GM04503 (cell line): ENCODE measurements around the gene EME2.
"Not testable (repeated sequence)": the region's sequence is repeated elsewhere in the genome, so short reads cannot be mapped to it uniquely, and the experiment has no call there.

ENCODE experiments used
- DNase-seq: peaks from one replicate; pipeline ENCODE4 v3.0.0-alpha.2; 2012; ENCODE audit warnings: low read depth

EME2 gene, protein sequence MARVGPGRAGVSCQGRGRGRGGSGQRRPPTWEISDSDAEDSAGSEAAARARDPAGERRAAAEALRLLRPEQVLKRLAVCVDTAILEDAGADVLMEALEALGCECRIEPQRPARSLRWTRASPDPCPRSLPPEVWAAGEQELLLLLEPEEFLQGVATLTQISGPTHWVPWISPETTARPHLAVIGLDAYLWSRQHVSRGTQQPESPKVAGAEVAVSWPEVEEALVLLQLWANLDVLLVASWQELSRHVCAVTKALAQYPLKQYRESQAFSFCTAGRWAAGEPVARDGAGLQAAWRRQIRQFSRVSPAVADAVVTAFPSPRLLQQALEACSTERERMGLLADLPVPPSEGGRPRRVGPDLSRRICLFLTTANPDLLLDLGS

DNA sequence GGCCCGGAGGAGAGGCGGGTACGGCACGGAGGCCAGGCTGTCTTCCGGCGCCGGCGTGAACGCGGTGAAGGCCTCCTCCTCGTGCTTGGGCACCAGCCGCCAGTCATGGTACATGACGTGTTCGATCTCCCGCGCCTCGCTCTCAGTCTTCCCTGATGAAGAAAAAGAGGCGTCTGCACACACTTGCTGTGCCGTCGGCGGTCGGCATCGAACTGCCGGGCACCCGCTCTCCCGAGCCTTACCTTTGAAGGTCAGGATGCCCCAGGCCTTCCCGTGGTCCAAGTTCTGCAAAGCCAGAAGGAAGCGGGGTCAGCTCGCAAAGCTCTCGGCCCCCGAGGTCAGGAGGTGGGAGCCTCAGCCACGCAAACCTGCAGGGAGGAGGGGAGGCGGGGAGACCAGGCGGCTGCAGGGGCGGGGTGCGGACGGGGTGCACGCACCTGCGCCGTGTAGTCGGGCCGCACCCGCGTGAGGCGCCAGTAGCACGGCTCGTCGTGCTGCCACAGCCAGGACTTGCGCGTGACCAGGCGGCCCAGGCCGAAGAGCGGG, at the start of gene EME2:
Gene EME2 (plus strand): TSS at position 449 of the 546 bp plus-strand sequence. CDS start 418 bp downstream, outside the sequence.
- DNase-seq, result no peak

DNA sequence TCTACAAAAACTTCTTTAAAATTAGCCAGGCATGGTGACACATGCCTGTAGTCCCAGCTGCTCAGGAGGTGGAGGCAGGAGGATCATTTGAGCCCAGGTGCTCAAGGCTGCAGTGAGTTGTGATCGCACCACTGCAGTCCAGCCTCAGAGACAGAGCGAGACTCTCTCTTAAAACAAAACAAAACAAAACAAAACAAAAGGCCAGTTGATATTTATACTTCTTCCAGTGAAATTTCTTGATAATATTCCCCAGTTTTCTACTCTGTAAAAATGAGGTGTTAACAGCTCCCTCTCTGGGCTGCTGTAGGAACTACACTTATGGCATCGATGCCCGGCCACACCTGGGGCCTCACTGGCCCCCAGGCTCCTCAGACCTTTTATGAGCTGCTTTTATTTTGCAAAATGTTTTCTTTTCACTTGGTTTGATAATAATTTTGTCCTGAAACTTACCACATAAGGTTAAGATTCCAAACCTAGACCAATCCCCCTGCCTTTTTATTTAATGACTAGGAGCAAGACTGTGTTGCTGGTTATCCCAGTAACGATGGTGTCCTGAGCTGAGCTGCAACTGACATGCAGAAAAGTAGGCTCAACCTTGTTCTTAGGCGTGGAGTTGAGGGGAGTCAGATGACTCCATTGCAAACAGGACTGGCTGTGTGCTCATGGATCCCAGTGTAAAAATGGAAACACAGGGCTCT, 49.0 kb upstream of the EME2 start:
- no peak for DNase-seq

DNA sequence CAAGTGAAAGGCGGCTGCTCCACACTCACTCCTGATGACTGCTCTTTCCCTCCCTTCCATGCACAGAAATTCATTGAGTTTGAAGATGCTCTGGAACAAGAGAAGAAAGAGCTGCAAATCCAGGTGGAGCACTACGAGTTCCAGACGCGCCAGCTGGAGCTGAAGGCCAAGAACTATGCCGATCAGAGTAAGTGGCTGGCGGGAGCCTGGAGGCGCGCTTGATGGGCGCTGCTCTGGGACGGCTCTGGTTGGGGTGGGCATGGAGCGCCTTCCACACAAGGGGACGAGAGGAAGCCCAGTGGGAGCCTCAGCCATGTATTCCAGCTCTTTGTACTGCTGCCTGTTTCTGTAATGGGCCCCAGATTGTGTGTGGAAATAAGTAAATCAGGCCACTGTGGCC, 48.1 kb upstream of the EME2 start:
- DNase-seq, result no peak

DNA sequence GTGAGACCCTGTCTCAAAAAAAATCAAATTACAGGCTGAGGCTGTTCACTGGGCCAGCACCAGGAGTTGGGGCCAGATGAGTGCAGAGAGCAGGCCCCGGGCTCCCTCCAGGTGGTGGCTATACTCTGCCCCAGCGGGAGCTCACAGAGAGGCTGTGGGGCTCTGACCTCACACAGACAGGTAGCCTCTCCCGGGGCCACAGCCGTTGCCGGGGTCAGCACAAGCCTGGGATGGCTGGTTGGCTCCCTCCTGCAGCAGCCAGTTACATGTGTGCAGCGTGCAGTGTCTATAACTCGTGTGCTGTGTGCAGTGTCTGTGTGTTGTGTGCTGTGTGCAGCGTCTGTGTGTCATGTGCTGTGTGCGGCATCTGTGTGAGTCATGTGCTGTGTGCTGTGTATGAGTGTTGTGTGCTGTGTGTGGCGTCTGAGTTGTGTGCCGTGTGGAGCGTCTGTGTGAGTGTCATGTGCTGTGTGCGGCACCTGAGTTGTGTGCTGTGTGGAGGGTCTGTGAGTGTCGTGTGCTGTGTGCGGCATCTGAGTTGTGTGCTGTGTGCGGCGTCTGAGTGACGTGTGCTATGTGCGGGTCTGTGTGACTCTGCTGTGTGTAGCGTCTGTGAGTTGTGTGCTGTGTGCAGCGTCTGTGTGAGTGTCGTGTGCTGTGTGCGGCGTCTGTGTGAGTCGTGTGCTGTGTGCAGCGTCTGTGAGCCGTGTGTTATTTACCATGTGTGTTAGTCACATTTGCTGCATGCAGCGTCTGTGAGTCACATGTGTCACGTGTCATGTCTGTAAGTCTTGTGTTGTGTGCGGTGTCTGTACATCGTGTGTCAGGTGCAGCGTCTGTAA, 45.7 kb upstream of the EME2 start:
- no peak for DNase-seq

DNA sequence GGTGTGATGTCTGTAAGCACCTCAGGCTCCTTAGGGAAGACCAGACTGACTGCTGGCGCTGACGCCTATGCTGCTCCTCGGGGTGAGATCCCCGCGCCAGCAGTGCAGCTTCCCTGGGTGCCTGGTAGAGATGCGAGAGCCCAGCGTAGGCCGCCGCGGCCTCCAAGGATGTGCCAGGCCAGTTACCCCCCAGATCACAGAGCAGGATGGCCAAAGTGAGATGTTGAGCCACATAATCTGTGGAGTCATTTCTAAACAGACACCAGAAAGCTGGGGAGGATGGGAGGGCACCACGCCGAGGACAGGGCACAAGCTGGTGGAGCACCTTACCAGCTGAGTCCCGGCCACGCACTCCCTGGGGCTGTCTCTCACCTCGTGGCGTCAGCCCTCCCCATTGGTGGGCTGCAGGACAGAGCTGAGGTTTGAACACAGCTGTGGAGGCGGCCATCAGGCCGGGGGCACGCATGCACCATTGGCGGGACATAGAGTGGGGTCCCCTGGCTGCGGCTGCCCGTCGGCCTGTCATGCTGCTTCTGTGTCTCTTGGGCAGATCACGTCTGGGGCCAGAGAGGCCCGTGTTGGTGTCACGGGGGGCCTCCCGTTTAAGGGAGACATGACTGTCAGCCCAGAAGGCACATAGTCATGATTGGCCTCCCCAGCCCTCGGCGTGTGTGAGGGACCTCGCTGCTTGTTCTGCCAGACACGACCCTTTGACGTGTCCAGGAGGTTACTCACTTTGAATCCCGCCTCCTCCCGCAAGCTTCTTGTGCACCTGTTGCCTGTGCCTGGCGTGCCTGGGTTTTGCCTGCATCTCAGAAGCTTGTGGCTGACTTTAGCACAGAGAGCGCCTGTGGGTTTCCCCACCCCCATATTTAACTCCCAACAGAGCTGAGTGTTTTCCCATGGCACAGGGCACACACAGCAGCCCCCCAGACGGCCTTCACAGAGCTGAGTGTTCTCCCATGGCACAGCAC, 44.7 kb upstream of the EME2 start:
- DNase-seq, result no peak

DNA sequence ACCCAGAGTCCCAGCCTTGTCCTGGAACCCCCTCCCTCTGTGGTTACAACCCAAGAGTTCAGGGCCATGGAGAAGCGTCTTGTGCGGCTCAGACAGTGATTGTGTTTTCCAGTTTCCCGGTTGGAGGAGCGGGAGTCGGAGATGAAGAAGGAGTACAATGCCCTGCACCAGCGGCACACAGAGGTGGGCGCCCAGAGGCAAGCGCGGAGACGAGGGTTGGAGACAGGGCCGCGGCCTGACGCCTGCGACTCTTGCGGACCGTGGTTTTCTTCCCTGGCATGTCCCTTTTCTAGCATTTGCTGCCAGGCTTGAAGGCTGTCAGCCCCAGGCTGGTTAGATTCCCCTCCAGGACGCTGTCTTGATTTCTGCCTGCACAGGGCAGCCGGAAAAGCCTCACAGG, 43.6 kb upstream of the EME2 start:
- DNase-seq, result no peak

DNA sequence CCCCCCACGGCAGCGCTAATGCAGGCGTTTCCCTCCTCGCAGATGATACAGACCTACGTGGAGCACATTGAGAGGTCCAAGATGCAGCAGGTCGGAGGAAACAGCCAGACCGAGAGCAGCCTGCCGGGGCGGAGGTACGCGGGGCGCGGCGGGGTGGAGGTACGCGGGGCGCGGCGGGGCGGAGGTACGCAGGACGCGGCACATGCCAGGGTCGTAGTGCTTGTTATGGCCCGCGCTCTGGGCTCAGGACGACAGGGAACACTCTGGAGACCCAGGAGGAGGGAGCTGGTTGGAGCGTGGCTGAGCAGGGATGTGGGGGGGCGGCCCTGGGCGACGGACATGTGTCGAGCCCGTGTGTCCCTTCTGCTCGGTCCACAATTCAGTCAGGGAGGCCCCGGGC, 43.2 kb upstream of the EME2 start:
- DNase-seq, result no peak

DNA sequence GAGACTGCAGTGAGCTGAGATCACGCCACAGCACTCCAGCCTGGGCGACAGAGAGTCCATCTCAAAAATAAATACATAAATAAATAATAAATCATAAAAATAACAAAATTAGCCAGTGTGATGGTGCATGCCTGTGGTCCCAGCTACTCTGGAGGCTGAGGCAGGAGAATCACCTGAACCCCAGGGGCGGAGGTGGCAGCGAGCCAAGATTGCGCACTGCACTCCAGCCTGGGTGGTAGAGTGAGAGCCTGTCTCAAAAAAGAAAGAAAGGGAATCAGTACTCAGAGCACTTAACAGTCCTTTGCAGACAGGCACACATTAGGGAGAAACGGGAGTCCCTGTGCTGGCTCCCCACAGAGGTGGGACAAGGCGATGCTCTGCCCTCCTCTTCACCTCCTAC, 41.5 kb upstream of the EME2 start:
- no peak for DNase-seq

DNA sequence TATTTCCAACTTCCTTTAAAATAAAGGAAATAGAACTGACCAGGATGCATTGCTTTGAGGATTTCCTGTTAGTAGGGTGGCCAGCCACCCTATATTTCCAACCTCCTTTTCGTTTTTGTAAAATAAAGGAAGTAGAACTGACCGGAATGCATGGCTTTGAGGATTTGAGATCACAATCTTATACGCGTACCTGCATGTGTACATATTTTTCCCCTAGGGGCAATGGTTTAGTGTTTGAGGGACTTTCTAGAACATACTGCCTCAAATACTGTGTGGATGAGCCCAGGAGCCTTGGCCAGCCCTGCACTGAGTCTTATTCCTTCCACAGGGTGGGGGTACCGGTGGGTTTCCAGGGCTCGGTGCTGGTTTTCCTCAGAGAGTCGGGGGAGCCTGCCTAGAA, 41.0 kb upstream of the EME2 start:
- DNase-seq, result no peak

DNA sequence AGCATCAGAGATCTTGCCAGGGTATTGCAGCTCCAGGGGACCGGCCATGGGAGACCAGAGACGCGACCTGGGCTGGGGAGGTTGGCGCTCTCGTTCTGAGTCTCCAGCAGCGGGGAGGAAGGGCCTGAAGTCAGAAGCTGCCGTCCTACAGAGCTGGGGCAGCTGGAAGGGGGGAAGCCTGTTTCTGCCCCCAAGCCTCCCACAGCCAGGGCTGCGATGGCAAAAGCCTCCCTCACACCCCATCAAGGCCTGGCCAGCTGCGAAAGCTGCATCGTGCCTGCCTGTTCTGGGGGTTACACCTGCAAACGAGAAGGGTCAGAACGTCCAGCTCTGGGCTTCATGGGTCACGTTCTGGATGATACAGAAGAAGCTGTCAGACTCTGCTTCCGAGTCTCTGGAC, 40.5 kb upstream of the EME2 start:
- DNase-seq, result no peak

DNA sequence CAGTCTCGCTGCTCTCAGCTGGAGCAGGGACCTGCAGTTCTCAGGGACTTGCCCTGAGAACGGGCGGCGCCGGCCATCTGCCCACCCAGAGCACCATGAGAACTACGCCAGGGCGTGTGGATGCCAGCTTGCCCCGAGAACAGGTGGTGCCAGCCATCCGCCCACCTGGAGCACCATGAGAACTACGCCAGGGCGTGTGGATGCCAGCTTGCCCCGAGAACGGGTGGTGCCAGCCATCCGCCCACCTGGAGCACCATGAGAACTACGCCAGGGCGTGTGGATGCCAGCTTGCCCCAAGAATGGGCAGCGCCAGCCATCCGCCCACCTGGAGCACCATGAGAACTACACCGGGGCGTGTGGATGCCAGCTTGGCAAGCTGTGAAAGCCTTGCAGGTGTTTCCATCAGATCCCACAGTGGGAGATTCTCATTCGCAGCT, 40.0 kb upstream of the EME2 start:
- not testable (repeated sequence) for DNase-seq

DNA sequence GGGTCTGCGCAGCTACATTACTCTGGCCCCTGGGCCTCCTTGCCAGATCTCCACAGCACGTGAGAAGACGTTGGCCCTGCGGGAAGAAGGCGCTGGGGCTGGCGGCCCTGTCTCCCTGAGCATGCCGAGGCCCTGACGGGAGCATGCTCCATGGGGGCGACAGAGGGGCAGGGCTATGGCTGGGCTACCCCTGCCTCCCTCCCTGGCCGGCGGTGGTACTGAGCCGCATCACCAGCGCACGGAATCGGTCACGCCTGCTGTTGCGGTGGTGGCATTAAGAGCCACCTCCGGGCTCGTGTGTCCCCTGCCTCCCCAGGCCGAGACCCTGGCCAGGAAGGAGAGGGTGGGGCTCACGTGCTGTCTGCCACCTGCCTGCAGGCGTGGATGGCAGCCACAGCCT, 38.5 kb upstream of the EME2 start:
- no peak for DNase-seq

DNA sequence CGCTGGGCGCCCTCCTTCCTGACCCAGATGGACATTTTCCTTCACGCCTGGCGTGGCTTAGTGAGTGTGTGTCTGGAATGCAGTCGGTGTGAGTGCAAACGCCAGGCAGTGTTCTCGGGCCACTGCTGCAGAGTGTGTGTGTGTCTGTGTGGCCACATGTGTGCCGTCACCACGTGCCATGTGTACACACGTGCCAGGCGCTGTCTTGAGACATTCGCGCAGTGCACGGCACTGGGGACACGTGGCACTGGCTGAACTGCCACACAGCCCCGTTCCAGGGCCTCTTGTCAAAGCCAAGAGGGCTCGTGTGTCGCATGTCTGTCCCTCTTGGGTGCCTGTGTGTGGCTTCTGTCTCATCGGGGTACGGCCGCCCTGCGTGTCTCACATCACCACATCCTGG, 37.8 kb upstream of the EME2 start:
- no peak for DNase-seq

DNA sequence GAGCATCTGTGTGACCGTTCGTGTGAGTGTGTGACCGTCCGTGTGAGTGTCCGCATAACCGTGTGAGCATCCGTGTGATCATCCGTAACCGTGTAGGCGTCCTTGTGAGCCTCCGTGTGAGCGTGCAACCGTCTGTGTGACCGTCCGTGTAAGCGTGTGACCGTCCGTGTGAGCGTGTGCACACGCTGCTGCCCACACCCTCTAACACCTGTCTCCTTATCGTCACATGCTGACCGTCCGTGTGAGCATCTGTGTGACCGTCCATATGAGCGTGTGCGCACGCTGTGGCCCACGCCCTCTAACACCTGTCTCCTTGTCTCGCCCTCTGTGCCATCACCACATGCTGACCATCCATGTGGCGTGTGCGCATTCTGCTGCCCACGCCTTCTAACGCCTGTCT, 32.4 kb upstream of the EME2 start:
- no peak for DNase-seq

DNA sequence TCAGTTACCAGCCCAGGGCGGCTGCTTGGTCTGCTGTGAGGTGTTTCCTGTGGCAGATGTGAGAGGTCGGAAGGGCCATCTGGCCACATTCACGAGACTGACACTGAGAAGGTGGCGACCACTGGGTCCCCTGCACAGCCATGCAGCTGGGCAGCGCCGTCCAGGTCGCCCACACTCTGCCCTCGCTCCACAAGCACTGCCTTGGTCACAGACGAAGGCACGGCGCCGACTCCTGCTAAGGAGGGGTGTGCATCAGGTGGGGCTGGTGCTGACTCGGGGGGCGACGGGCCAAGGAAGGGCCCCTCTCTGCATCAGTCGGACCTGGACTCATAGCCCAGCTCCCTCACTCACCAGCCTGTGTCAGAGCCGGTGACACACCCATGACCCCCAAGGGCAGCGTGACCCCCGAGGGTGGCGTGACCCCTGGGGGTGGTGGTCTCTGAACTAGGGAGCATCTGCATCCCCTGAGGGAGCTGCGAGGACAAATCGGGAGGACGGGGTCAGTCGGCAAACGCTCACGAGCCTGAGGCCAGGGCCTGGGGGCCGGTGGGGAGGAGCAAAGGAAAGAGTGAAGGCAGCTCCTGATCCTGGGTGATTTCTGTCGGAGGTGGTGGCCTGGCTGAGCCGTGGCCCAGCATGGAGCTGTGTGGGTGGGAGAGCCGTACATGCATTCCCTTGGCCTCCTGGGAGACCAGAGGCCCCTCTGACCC, 31.7 kb upstream of the EME2 start:
- DNase-seq, result no peak

DNA sequence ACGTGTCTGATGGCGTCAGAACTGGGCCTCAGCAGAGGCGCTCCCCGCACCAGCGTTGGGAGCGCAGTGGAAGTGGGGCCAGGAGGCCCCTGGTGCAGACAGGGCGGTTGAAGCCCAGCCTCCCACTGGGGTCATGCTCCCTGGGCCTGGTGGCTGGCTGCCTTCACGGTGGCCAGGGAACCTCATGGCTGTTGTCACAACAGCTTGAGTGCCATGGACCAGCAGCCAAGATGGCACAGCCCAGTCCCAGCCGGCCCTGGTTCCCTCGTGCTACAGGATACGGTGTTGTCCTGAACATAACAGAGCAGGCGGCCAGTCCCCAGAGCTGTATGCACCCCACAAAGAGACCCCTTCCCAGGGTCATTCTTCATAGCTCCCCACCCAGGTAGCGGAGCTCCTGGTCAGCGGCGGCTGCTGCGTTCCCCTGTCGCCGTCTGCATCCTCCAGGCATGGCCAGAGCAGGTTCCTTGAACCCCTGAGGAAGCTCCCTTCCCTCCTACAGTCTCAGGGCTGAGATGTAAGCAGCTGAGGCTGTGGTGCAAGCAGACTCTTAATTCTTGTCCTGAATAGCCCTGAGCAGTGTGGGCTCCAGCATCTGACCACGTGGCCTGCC, 31.0 kb upstream of the EME2 start:
- no peak for DNase-seq

DNA sequence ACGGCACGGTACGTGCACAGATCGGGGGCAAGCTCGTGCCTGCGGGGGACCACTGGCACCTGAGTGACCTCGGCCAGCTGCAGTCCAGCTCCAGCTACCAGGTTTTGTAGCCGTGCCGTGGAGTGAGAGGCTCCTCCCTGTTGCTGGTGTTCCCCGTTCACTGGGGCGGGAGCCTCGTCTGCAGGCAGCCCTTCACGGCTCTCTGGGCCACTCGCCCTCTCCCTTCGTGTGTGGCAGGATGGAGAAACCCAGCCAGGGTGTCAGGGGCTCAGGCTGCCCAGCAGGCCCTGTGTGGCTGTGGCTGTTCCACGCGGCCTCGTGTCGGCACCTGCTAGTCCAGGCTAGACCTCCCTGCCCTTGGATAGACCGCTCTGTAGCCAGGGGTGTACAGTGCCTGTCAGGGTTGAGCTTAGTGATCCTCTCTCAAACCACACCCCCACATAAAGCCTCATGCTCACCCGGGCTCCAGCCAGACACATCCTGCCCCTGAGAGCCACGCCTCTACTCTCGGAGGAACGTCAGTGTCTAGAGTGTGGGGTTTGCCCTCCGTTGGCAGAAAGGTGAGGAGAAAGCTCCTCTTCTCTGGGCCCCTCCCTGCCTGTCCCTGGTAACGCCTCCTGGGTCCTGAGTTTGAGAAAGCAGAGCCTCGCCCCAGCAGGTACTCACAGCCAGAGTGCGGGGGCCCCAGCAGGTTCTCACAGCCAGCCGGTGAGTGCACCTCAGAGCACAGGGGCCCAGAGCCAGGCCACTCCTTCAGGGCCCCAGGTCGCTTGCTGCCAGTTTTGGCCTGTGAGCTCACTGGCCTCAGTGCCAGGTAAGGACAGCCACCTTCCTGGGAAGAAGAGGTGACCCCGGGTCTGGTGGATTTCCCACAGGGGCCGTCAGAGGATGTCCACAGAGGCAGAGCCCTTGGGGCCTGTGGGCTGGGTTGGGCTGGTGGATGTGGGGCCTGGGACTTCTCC, 29.0 kb upstream of the EME2 start:
- DNase-seq, result no peak

DNA sequence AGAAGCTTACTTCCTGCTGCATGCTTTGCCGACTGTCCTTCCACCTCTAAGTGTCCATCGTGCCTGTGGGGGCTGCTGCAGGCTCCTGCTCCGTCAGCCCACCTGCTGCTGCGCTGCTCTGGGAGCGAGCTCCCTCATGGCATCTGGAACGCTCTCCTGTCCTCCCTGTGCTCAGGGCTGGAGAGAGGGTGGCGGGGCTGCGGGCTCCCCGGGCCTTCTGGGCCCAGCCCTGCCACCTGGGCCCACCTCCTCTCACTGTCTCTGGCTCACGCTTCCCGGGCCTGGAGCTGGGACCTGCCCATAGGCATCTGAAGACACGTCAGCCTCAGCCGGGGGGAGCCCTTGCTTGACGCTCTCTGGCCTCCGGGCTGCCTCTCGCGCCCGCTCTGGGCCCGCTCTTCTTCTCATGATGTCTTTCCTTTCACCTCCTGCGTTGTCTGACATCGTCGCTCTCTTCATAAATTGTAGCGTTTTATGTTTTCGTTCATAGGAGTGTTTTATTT, 28.2 kb upstream of the EME2 start:
- DNase-seq, result no peak
